ENCODE results near the gene CHST4.

DNA sequence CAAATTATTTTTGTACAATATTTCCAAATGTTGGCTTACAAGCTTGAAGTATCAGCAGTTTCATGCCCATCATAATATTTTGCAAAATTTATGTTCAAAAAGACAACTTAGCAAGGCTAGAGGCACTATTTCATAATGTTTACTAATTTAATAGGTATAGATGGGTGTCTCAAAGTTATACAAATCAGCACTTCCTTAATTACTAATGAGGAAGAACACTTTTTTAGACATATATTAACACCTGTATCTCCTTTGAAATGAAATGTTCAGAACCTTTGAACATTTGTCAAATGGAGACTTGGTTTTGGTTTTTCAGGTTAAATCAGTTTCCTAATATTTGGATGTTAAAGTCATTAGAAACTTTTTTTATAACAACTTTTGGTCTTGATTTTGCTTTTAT lies 48.5 kb downstream of the CHST4 start:
- TF ChIP-seq MYC (IDR thresholded peaks at IDR 0.05; ENCODE audit: borderline replicate concordance, low read length) (no peak), FOSL2 (IDR thresholded peaks at IDR 0.05) (no peak), FOSL2 (CRISPR knock-in tag; IDR thresholded peaks at IDR 0.05) (no peak), CHD4 (IDR thresholded peaks at IDR 0.05; ENCODE audit: borderline replicate concordance) (no peak), POLR2A (IDR thresholded peaks at IDR 0.05; ENCODE audit: low read length) (no peak), EHMT2 (IDR thresholded peaks at IDR 0.05; ENCODE audit: low read depth) (no peak), EP300 (IDR thresholded peaks at IDR 0.05) (no peak), RCOR1 (IDR thresholded peaks at IDR 0.05; ENCODE audit: low read depth, low read length) (no peak), HOXB5 (CRISPR knock-in tag; IDR thresholded peaks at IDR 0.05) (no peak), MAFK (IDR thresholded peaks at IDR 0.05; ENCODE audit: partially characterized antibody) (no peak)
- TF ChIP-seq, protein P1, sequence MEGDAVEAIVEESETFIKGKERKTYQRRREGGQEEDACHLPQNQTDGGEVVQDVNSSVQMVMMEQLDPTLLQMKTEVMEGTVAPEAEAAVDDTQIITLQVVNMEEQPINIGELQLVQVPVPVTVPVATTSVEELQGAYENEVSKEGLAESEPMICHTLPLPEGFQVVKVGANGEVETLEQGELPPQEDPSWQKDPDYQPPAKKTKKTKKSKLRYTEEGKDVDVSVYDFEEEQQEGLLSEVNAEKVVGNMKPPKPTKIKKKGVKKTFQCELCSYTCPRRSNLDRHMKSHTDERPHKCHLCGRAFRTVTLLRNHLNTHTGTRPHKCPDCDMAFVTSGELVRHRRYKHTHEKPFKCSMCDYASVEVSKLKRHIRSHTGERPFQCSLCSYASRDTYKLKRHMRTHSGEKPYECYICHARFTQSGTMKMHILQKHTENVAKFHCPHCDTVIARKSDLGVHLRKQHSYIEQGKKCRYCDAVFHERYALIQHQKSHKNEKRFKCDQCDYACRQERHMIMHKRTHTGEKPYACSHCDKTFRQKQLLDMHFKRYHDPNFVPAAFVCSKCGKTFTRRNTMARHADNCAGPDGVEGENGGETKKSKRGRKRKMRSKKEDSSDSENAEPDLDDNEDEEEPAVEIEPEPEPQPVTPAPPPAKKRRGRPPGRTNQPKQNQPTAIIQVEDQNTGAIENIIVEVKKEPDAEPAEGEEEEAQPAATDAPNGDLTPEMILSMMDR (IDR thresholded peaks at IDR 0.05): no peak
- TF ChIP-seq, protein P2, sequence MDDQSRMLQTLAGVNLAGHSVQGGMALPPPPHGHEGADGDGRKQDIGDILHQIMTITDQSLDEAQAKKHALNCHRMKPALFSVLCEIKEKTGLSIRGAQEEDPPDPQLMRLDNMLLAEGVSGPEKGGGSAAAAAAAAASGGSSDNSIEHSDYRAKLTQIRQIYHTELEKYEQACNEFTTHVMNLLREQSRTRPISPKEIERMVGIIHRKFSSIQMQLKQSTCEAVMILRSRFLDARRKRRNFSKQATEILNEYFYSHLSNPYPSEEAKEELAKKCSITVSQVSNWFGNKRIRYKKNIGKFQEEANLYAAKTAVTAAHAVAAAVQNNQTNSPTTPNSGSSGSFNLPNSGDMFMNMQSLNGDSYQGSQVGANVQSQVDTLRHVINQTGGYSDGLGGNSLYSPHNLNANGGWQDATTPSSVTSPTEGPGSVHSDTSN (IDR thresholded peaks at IDR 0.05): no peak
- TF ChIP-seq, protein P3, sequence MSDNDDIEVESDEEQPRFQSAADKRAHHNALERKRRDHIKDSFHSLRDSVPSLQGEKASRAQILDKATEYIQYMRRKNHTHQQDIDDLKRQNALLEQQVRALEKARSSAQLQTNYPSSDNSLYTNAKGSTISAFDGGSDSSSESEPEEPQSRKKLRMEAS (IDR thresholded peaks at IDR 0.05): no peak
- TF ChIP-seq, protein P4, sequence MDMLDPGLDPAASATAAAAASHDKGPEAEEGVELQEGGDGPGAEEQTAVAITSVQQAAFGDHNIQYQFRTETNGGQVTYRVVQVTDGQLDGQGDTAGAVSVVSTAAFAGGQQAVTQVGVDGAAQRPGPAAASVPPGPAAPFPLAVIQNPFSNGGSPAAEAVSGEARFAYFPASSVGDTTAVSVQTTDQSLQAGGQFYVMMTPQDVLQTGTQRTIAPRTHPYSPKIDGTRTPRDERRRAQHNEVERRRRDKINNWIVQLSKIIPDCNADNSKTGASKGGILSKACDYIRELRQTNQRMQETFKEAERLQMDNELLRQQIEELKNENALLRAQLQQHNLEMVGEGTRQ (IDR thresholded peaks at IDR 0.05): no peak

Measured in A549 (cell line).